Measurements from ENCODE around the gene OXTR.

Gene OXTR

GRCh38 chr3:8767256-8767666 lies 2.2 kb downstream of the OXTR start:
- no peak for DNase-seq

DNA sequence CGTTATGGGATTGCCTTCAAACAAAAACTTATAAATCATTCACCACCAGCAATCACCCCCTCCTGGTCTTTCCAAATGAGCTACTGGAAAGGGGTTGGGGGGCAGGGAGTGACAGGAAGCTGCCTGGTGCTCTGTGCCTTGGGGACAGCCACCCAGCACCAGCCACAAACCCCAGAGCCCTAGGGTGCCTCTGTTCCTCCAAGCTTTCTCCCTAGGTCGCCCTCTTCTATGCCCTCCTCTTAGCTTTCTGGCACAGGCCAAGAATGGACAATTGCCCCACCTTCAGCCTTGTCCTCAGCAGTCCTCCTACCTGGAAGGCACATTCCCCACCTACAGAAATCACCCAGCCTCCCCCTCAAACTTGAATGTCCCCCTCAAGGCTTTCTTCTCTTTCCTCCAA lies 3.3 kb downstream of the OXTR start:
- DNase-seq = no peak

DNA sequence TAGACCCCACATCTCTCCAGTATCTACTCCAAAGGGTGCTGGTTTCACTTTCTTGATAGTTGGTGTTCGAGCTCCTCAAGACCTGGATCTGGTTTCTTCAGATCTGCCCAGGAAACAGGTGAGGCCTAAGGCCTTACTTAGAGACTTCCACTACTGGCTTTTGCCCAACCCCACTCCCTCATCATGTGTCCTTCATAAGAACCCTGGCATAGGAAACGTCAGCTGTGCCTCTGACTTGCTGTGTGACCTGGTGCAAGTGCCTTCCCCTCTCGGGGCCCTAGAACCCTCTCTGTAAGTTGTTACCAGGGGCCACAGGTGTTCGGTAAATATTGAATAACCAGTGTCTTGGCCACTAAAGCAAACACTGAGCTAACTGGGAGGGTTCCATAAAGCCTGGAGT lies 3.9 kb downstream of the OXTR start:
- DNase-seq = no peak

DNA sequence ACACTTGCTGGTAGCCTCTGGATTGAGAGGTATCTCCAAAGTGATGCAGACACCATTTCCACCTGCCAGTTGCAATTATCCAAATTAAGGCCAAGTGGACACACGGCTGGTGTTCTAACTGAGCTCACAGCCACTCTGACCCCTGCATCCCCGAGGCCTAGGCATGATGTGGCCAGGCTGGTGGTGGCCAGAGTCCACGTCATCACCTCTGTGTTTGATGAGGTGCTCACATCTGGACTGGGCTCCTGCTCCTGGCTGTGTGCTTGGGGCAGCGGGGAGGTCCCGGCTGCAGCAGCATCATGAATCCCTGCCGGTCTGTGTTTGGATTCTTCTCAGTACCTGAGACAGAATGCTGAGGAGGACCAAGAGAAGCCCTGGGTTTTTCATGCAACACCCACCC lies 4.9 kb downstream of the OXTR start:
- DNase-seq = no peak

DNA sequence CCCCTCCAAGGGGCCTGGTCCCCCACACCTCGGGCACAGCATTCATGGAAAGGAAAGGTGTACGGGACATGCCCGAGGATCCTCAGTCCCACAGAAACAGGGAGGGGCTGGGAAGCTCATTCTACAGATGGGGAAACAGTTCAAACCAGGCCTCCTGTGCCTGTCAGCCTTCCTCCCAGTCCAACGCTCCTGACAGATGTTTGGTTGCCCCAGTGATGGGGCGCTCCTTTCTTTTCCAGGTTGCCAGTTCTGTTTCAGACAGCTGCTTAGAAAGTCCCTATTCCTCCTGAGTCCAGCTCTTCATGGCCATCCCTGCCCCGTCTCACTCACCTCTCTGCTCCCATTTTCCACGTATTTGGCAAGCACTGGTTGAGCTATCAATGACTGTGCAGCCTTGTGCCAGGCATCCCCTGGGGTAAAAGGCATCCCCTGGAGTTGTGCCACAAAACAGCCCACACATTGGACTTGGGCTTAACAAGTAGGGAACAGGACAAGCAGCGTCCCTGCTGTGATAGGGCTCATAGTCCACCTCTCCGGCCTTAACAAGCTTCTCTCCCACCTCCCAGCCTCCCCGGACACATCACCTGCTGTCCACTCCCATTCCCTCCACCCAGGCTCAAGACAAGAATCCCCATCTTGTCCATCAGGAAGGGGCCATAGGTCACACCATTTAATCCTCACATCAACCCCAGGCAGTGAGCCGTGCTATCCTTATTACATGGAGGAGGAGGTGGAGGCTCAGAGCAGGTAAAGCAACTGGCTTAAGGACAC lies 6.6 kb downstream of the OXTR start:
- DNase-seq = no peak

GRCh38 chr3:8761866-8762265 lies 7.5 kb downstream of the OXTR start:
- no peak for DNase-seq

GRCh38 chr3:8760506-8760905 lies 8.9 kb downstream of the OXTR start:
- DNase-seq = no peak

DNA sequence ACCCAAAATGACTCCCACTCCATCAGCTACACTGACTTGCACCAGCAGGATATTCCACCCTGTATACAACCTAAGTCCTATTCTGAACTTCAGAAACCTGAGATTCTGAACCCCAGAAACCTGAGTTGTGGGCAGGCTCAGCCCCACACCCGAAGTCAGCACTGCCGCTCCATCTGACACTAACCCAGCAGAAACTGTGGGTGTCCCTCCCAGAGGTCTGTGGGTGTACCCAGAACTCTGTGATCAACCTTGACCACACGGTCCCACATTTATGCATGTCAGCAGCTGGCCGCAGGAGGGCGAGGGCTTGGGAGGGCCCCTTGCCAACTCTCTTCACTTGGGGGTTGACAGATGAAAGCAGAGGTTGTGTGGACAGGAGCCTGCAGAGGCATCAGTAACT lies 9.3 kb downstream of the OXTR start:
- no peak for DNase-seq

DNA sequence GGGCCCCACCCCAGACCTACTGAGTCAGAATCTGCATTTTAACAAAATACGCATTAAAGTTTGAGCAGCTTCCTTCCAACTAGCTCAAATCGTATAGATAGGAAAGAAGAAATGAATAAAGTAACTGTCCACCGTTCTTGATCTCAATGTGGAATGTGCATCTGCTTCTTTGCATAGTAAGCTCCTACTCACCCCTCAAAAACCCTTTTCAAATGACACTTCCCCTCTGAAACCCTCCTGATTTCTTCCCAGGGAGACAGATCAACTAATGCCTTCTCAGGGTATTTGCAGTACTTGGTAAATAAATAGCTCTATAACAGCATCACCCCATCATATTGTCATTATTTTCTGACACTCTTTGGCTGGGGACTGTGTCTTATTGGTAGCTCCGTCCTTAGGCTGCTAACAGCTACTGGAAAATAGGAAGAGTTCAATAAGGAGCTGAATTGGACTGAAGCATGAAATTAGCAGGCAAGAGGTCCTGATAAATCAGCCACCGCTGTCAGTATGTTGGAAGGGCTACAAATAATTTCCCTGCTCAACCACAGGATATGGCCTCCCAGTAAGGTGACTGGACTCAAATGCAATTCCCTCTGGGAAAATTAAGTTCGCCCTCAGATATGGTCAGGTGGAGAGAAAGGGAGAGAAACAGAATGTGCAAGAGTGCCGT lies 10.2 kb downstream of the OXTR start:
- no peak for DNase-seq

DNA sequence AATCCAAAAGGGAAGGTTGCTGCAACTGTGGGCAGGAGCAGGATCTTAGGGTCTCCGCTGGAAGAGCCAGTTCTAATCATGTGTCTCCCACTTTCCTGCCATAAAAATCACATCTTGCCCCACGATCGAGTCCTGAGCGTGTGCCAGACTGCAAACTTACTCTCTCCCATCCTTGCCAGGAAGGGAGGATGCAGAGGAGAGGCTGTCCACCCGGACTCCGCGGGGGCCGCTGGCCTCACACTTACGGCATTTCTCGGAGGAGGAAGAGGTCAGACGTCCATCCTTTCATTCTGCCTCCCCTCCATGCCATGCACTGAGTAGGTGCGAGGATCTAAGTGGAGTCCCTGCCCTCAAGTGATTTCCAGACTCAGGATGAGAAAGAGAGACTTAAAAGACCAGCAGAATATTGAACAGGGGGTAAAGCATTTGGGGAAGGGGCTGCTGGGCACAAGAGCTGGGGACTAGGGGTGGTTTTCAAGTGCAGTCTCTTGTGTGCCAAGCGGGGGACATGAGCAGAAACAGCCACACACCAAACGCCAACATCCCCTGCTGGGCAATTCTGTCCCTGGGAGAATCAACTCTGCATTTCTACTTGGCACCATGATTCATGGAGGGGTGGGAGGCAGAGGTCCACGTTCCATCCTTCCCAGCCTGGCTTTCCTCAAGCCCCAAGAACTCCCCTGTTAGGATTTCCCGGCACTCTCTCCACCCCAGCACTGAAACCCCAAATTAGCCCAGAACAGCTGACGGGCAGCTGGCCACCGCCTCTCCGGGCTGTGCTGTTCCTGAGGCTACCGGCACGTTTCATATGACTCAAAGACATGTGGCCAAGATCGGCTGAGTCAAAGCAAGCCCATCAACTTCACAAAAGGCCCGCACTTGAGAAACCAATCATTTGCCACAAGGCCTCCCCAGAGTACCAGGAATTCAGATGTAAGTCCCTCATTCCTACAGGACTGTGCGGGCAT lies 11.6 kb downstream of the OXTR start:
- no peak for DNase-seq

- DNase-seq = no peak
Observed at GRCh38 chr3:8756671-8757070, 12.7 kb downstream of the OXTR start.

DNA sequence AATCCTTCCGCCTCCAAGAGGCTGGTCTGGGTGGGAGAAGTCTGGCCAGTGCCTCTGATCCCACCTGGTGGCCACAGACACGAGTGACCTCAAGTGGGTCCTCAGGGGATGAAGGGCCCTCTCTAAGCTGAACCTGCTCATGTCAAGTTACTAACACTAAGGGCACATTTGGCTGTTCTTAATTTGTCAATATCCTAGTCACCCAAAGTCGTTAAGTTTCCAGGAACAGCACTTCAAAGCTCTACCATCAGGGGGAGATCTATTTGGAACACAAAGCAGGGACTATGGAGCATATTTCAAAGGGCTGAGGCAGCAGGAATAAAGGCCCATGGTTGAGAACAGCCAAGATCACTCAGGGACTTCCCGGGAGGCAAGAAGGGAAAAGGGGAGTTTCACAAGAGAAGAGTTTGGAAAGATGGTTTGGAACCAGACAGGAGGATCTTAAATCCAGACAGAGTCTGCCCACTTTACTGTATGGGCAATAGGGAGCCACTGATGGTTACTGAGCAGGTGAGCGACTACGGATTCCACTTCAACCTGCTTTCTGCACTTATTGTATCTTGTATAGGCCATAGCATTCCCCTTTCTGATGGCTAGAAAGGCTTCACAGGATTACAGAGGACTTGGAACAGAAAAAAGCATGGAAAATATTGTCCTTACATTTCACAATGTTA lies 13.7 kb downstream of the OXTR start:
- peak; percentile 13 for DNase-seq

- no peak for DNase-seq
Observed at GRCh38 chr3:8755097-8755496, 14.3 kb downstream of the OXTR start.

DNA sequence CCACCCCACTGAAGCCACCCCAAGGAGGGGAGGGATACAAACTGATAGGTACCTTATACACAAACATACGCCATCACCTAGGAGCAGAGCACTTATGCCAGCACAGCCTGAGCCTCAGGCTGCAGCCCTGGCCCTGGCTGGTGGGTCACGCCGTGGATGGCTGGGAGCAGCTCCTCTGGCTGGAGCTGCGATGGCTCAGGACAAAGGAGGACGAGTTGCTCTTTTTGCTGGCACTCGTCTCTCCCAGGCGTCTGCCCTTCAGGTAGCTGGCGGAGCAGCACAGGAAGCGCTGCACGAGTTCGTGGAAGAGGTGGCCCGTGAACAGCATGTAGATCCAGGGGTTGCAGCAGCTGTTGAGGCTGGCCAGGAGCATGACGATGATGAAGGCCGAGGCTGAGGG lies 16.6 kb downstream of the OXTR start:
- no peak for DNase-seq

GRCh38 chr3:8749316-8749715 lies 20.1 kb downstream of the OXTR start:
- DNase-seq = no peak

- DNase-seq = no peak
Observed at GRCh38 chr3:8746780-8747345, 22.6 kb downstream of the OXTR start.

- no peak for DNase-seq
Observed at GRCh38 chr3:8745619-8746370, 23.6 kb downstream of the OXTR start.

- DNase-seq = no peak
Observed at GRCh38 chr3:8743911-8744310, 25.5 kb downstream of the OXTR start.

DNA sequence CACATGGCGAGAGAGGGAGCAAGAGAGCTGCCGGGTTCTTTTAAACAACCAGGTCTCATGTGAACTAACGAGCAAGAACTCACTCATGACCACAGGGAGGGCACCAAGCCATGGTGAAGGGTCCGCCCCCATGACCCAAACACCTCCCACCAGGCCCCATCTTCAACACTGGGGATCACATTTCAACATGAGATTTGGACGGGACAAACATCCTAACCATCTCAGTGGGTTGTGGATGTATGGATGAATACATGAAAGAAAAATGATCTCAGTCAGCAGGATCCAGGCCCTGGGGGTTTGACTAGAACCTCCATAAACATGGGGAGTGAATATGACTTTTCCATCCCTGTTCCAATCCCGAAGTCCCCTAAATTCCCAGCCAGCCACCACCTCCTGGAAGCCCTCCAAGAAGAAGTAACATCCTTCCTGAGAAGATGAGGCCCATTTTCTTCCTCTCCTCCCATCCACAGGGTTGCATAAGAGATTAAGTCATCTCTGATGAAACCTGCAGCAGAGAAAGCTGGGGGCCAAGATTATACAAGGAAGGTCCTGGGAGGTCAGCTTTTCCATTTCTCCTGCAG lies 26.3 kb downstream of the OXTR start:
- no peak for DNase-seq

GRCh38 chr3:8741581-8742261 lies 27.7 kb downstream of the OXTR start:
- DNase-seq = no peak
